Neural progenitor cell (in vitro differentiated cells): ENCODE data around the gene METTL4. TPM values are rescaled to one million over a fixed set of nuclear protein-coding genes. Genes with fewer than 3 reads are reported as not detected.

ENCODE experiments used
- DNase-seq: peaks from one replicate; pipeline ENCODE4 v3.0.0-alpha.2; 2016; ENCODE audit warnings: low spot score
- H2AFZ ChIP-seq: fragments of 200-600 bp; sonication (generic); replicated peaks from 2 replicates; pipeline ENCODE4 v1.6.1; 2016; ENCODE audit warnings: antibody characterized with exemption
- H3F3A ChIP-seq: fragments of 200-600 bp; sonication (generic); 2 replicates; pipeline ENCODE4 v1.6.1; 2016; ENCODE audit warnings: antibody characterized with exemption, low read depth
- H3K27ac ChIP-seq: fragments of 200-600 bp; sonication (generic); 2 replicates; pipeline ENCODE4 v1.5.1; 2016; ENCODE audit warnings: mild to moderate bottlenecking
- H3K27me3 ChIP-seq: fragments of 200-600 bp; sonication (generic); 2 replicates; pipeline ENCODE4 v1.6.1; 2016; ENCODE audit warnings: mild to moderate bottlenecking, moderate library complexity
- H3K36me3 ChIP-seq: fragments of 200-600 bp; sonication (generic); 2 replicates; pipeline ENCODE4 v1.5.1; 2016
- H3K4me1 ChIP-seq: fragments of 200-600 bp; sonication (generic); 2 replicates; pipeline ENCODE4 v1.6.1; 2016; ENCODE audit warnings: mixed run types
- H3K4me2 ChIP-seq: fragments of 200-600 bp; sonication (generic); 2 replicates; pipeline ENCODE4 v1.6.1; 2016
- H3K4me3 ChIP-seq: fragments of 200-600 bp; sonication (generic); 2 replicates; pipeline ENCODE4 v1.5.1; 2016
- H3K79me2 ChIP-seq: fragments of 200-600 bp; sonication (generic); 2 replicates; pipeline ENCODE4 v1.6.1; 2016; ENCODE audit warnings: low read depth
- H3K9ac ChIP-seq: fragments of 200-600 bp; sonication (generic); 2 replicates; pipeline ENCODE4 v1.6.1; 2016
- H3K9me3 ChIP-seq: fragments of 200-600 bp; sonication (generic); 2 replicates; pipeline ENCODE4 v1.5.1; 2016; ENCODE audit warnings: low read depth
- H4K20me1 ChIP-seq: fragments of 200-600 bp; sonication (generic); 2 replicates; pipeline ENCODE4 v1.6.1; 2016; ENCODE audit warnings: low read depth
- H3K27ac Mint-ChIP-seq: 3 replicates; pipeline ENCODE4 v1.8.0; 2021; ENCODE audit warnings: mixed read lengths
- H3K27me3 Mint-ChIP-seq: 2 replicates; pipeline ENCODE4 v1.8.0; 2022; ENCODE audit warnings: low read depth, mild to moderate bottlenecking, inconsistent platforms, moderate library complexity, mixed read lengths; ENCODE audit not compliant: insufficient read depth
- H3K36me3 Mint-ChIP-seq: 3 replicates; pipeline ENCODE4 v1.8.0; 2021; ENCODE audit warnings: mixed read lengths
- H3K4me1 Mint-ChIP-seq: 3 replicates; pipeline ENCODE4 v1.8.0; 2021; ENCODE audit warnings: mixed read lengths
- H3K4me3 Mint-ChIP-seq: 3 replicates; pipeline ENCODE4 v1.8.0; 2021; ENCODE audit warnings: mild to moderate bottlenecking, moderate library complexity, mixed read lengths
- H3K9me3 Mint-ChIP-seq: 3 replicates; pipeline ENCODE4 v1.8.0; 2020; ENCODE audit warnings: mixed read lengths
- EZH2 ChIP-seq: fragments of 200-600 bp; sonication (generic); IDR thresholded peaks from 2 replicates; pipeline ENCODE4 v1.6.1; 2017; ENCODE audit warnings: antibody characterized with exemption, mild to moderate bottlenecking, moderate library complexity
- EZH2phosphoT487 ChIP-seq: fragments of 200-600 bp; sonication (generic); IDR thresholded peaks from 2 replicates; pipeline ENCODE4 v1.6.1; 2017; ENCODE audit warnings: antibody characterized with exemption
- total RNA-seq: library from RNA; depleted of rRNA; stranded (reverse); fragments of >200 nt; gene quantifications from 2 replicates; pipeline ENCODE4 v1.2.3, GENCODE V29; 2015; ENCODE audit warnings: low replicate concordance
- TF ChIP-seq, protein P1 (sequence below): fragments of 200-600 bp; sonication (generic); IDR thresholded peaks from 2 replicates; pipeline ENCODE4 v1.5.1; 2017; ENCODE audit warnings: antibody characterized with exemption, mild to moderate bottlenecking

Gene METTL4
- total RNA-seq, 1 donor from 2014 or later: 30.8 TPM

DNA sequence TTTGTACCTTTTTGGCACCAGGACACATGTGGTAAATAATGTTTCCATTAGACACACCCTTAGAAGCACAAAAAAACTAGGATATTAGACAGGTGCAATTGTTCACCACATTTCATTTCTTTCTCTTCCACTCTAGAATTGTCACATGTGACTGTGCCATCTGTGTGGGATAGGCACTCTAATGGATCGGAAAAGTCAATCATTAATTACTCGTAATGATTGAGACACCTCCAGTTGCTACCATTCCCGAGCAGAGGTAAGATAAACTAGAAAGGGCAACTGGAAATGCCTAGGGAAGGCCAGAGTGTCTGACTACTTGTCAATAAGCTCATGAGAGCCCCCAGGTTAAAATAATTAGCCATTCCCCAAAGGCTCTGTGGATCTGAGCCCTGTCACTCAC is 59.9 kb downstream of the METTL4 start:
- Histone ChIP-seq H3K4me2 (no peak overlapping the region), H3K4me1 (no peaks in the 10 kb centered on the region), H3K36me3 (no peaks in the 10 kb centered on the region), H3K27me3 (no peaks in the 10 kb centered on the region), H2AFZ (no peak overlapping the region), H4K20me1 (no peaks in the 10 kb centered on the region), H3F3A (no peaks in the 10 kb centered on the region), H3K79me2 (no peaks in the 10 kb centered on the region), H3K9ac (no peak overlapping the region), H3K27ac (no peak overlapping the region), H3K4me3 (no peak overlapping the region), H3K9me3 (no peaks in the 10 kb centered on the region)
- H3K9me3 Mint-ChIP-seq: no peaks in the 10 kb centered on the region
- no peak overlapping the region for H3K4me3 Mint-ChIP-seq
- no peak overlapping the region for H3K27ac Mint-ChIP-seq
- no peak for DNase-seq
- H3K36me3 Mint-ChIP-seq: no peaks in the 10 kb centered on the region
- peaks cover 6% of the 10 kb centered on the region for H3K27me3 Mint-ChIP-seq
- H3K4me1 Mint-ChIP-seq: peaks cover 2% of the 10 kb centered on the region
- TF ChIP-seq EZH2phosphoT487: no peak
- TF ChIP-seq, protein P1, sequence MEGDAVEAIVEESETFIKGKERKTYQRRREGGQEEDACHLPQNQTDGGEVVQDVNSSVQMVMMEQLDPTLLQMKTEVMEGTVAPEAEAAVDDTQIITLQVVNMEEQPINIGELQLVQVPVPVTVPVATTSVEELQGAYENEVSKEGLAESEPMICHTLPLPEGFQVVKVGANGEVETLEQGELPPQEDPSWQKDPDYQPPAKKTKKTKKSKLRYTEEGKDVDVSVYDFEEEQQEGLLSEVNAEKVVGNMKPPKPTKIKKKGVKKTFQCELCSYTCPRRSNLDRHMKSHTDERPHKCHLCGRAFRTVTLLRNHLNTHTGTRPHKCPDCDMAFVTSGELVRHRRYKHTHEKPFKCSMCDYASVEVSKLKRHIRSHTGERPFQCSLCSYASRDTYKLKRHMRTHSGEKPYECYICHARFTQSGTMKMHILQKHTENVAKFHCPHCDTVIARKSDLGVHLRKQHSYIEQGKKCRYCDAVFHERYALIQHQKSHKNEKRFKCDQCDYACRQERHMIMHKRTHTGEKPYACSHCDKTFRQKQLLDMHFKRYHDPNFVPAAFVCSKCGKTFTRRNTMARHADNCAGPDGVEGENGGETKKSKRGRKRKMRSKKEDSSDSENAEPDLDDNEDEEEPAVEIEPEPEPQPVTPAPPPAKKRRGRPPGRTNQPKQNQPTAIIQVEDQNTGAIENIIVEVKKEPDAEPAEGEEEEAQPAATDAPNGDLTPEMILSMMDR: no peak
- TF ChIP-seq EZH2: no peak

DNA sequence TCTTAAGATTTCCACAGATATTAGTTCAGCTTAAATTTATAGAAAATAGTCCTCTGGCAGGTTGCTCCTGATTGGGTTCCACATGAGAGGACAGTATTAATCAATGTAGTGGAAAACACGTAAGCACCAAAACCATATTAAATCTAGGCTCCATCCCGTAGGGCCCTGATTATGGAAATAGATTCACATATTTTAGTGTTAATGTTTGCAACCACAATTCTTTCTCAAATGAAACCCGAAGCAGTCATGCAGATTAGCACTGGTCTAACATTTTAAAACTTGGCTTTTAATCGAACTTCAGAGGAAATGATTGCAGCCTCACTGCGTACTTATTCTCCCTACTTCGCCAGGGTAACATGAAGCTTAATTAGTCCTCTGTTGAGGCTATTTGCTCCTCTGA is 60.9 kb downstream of the METTL4 start:
- no peaks in the 10 kb centered on the region for H3K36me3 ChIP-seq
- no peak overlapping the region for H3K9ac ChIP-seq
- no peak overlapping the region for H3K27ac ChIP-seq
- Mint-ChIP-seq H3K27me3 (peaks cover 4% of the 10 kb centered on the region), H3K36me3 (no peaks in the 10 kb centered on the region), H3K9me3 (no peaks in the 10 kb centered on the region), H3K4me3 (no peak overlapping the region), H3K4me1 (peaks cover 2% of the 10 kb centered on the region), H3K27ac (no peak overlapping the region)
- DNase-seq: no peak
- H2AFZ ChIP-seq: no peak overlapping the region
- TF ChIP-seq EZH2: no peak
- no peak for TF ChIP-seq EZH2phosphoT487
- TF ChIP-seq, protein P1: no peak
- no peaks in the 10 kb centered on the region for H3K9me3 ChIP-seq
- no peak overlapping the region for H3K4me3 ChIP-seq
- H3F3A ChIP-seq: no peaks in the 10 kb centered on the region
- no peaks in the 10 kb centered on the region for H3K79me2 ChIP-seq
- no peaks in the 10 kb centered on the region for H3K27me3 ChIP-seq
- H3K4me1 ChIP-seq: no peaks in the 10 kb centered on the region
- H3K4me2 ChIP-seq: no peak overlapping the region
- no peaks in the 10 kb centered on the region for H4K20me1 ChIP-seq

DNA sequence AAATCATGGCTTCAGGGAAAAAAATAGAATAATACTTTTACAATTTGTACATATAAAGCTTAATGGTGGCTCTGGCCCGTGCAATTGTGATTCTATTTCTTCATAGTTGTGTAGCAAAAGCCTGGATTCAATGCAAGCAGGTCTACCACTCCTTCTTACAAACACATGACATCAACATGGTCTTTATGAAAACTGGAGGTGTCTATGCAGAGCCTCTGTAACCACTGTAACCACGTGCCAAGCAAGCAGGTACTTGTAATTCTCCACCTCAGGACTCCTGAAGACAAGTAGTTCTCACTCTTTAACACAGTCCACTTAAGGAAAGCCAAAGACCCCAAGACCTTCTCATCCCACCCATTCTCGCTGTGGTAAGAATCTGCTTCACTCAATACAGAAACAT is 62.6 kb downstream of the METTL4 start:
- H3K4me3 ChIP-seq: no peak overlapping the region
- H3K27me3 Mint-ChIP-seq: peaks cover 2% of the 10 kb centered on the region
- H4K20me1 ChIP-seq: no peaks in the 10 kb centered on the region
- H3K4me1 Mint-ChIP-seq: peaks cover 2% of the 10 kb centered on the region
- H3K36me3 Mint-ChIP-seq: no peaks in the 10 kb centered on the region
- no peaks in the 10 kb centered on the region for H3K9me3 Mint-ChIP-seq
- H3K4me3 Mint-ChIP-seq: no peak overlapping the region
- no peak overlapping the region for H3K27ac Mint-ChIP-seq
- H3K9ac ChIP-seq: no peak overlapping the region
- no peak overlapping the region for H2AFZ ChIP-seq
- no peaks in the 10 kb centered on the region for H3K79me2 ChIP-seq
- no peaks in the 10 kb centered on the region for H3K4me1 ChIP-seq
- no peaks in the 10 kb centered on the region for H3K27me3 ChIP-seq
- H3K27ac ChIP-seq: no peak overlapping the region
- no peaks in the 10 kb centered on the region for H3F3A ChIP-seq
- H3K36me3 ChIP-seq: no peaks in the 10 kb centered on the region
- H3K9me3 ChIP-seq: no peaks in the 10 kb centered on the region
- TF ChIP-seq EZH2 (no peak), EZH2phosphoT487 (no peak)
- TF ChIP-seq, protein P1: no peak
- no peak for DNase-seq
- no peak overlapping the region for H3K4me2 ChIP-seq

DNA sequence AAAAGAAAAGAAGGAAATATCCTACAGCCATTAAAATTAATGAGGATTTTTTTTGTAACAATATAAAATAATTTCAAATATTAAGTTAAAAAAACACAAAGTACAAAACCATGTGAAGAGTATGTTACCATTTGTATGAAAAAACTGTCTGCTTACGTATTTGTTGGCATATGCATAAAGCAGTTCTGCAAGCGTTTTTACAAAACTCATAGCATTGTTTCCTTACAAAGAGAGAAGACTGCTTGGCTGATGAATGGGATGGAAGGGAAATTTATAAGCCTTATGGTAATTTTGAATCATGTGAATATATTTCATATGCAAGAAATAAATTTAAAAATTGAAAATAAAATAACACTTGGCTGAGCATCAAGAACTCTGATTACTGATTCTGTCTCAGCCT is 63.1 kb downstream of the METTL4 start:
- H3K4me1 ChIP-seq: no peaks in the 10 kb centered on the region
- no peak for DNase-seq
- H3K9me3 ChIP-seq: no peaks in the 10 kb centered on the region
- H3F3A ChIP-seq: no peaks in the 10 kb centered on the region
- no peaks in the 10 kb centered on the region for H3K36me3 ChIP-seq
- Mint-ChIP-seq H3K36me3 (no peaks in the 10 kb centered on the region), H3K27ac (no peak overlapping the region), H3K4me3 (no peak overlapping the region), H3K4me1 (no peaks in the 10 kb centered on the region), H3K27me3 (peaks cover 2% of the 10 kb centered on the region), H3K9me3 (no peaks in the 10 kb centered on the region)
- no peaks in the 10 kb centered on the region for H3K27me3 ChIP-seq
- no peak overlapping the region for H3K9ac ChIP-seq
- no peak overlapping the region for H2AFZ ChIP-seq
- no peak overlapping the region for H3K4me3 ChIP-seq
- no peak overlapping the region for H3K4me2 ChIP-seq
- no peaks in the 10 kb centered on the region for H4K20me1 ChIP-seq
- no peak overlapping the region for H3K27ac ChIP-seq
- no peaks in the 10 kb centered on the region for H3K79me2 ChIP-seq
- TF ChIP-seq EZH2phosphoT487 (no peak), EZH2 (no peak)
- TF ChIP-seq, protein P1: no peak
